SKM-1 treated with dmso at 0.1 percent for 144 hours (cell line): ENCODE data around the gene SCAMP3.
"Not testable (repeated sequence)": the region's sequence is repeated elsewhere in the genome, so short reads cannot be mapped to it uniquely, and the experiment has no call there.

ENCODE experiments used
- DNase-seq: peaks from one replicate; lab custom pipeline; 2025; ENCODE audit not compliant: unreplicated experiment; lab: John Stamatoyannopoulos, UW

The SCAMP3 gene

DNA sequence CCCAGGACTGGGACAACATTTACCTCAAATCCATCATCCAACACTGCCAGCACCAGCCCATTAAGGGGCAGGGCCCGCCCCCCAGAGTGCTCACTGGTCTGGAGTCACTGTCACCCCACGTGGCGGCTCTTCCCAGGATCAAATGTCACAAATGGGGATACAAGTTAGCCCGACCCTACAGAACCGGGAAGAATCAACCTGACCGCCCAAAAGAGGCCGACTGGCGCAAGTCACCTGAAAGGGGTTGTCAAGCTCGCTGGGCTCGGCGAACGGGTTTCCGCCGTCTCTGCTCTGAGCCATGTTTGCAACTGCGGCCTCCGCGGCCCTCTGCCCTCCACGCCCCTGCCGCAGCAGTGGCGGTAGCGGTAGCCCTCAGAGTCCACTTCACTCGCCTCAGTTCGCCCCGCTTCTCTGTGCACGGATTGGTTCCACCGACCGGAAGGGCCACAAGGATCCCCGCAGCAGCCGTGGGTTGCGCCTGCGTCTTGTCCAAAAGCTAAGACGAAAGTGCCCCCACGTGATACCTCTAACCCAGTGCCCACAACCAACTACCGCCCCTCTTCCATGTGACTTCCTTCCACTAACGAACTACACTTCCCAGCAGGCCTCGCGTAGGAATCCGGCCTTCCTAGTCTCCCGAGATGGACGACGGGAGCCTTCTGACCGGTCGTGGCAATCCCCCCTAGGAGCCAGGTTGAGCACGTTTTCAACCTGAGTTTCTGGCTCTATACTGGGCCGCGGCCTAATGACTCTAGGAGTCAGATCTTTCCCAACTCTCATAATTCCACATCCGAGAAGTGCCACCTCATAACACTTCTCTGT is at the start of gene SCAMP3:
Gene SCAMP3, minus strand, starts transcription at position 509 of the 822 bp plus-strand sequence. Its CDS starts 209 bp downstream, at position 300.
- DNase-seq: peak; percentile 100

DNA sequence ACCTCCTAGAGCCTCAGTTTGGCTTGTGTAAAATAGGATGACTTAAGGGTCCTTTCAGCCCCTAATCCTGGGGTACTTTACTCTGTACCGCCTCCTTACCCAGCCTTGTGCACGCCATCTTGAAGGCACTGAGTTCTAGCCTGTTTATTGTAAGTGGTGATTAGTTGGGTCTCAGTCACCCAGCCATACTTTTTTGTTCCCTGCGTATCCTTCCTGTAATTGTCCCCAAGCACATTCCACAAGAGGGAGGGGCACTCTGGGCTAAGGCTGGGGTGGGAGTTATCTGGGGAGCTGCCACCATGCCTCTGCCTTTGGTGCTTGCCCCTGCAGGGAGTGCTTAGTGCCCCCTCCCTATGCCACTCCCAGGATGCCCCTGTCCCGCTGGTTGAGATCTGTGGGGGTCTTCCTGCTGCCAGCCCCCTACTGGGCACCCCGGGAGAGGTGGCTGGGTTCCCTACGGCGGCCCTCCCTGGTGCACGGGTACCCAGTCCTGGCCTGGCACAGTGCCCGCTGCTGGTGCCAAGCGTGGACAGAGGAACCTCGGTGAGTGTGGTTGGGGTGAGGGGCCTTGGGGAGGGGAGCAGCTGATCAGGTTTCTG is 47.4 kb upstream of the SCAMP3 start:
- DNase-seq: no peak

DNA sequence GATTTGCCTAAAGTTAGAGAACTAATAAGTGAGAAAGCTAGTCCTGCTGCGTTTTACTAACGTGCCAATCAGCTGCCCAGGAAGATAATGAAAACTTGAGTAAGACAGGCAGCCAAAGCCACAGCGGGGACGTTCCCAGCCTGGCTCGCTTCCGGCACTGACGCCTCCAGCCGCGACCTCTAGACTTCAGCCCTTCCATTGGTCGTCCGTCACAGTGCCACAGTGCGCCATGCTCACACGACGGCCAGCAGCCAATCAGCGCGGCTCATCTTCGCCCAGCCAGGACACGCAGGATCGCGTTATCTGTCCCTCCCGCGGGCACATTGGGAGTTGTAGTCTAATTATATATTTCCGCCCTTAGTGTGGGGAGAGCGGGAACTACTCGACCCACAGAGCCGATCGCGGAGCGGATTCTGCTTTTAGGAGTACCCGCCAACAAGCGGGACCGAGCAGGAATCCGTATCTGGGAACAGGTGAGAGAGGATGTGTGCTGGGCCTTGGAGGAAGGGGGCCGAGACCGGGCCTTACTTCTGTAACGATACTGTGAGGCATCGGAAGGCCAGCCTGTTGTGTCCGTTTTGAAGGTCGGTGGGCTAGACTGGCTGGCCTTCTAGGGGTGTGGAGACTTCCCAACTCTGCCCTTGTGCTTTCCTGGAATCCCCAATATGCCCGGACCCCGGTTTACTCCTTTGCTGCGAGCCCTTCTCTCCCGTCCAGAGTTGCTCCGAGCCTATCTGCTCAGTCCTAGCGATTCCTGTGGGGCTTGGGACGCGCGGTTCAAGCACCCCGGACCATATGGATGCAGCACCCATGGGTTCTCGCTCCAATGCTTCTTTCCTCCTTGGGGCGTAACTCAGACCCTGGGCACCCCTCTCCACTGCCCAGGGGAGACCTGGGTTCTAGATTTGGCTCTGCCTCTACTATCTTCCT is 46.6 kb upstream of the SCAMP3 start, which contains the start of gene FDPS:
Gene FDPS, plus strand, starts transcription at position 374 of the 930 bp plus-strand sequence. CDS start 924 bp downstream, outside the sequence.
- peak; percentile 100 for DNase-seq

DNA sequence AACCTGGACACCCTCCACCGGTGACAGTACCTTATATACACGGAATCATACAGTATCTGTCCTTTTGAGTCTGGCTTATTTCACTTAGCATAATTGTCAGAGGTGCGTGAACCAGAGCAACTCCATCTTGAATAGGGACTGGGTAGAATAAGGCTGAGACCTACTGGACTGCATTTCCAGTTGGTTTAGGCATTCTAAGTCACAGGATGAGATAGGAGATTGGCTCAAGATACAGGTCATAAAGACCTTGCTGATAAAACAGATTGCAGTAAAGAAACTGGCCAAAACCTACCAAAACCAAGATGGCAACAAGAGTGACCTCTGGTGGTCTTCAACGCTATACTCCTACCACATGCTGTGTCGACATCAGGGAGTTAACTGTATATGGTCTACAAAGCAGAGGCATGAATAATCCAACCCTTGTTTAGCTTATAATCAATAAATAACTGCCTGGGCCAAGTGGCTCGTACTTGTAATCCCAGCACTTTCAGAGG is 45.1 kb upstream of the SCAMP3 start:
- peak; percentile 25 for DNase-seq

DNA sequence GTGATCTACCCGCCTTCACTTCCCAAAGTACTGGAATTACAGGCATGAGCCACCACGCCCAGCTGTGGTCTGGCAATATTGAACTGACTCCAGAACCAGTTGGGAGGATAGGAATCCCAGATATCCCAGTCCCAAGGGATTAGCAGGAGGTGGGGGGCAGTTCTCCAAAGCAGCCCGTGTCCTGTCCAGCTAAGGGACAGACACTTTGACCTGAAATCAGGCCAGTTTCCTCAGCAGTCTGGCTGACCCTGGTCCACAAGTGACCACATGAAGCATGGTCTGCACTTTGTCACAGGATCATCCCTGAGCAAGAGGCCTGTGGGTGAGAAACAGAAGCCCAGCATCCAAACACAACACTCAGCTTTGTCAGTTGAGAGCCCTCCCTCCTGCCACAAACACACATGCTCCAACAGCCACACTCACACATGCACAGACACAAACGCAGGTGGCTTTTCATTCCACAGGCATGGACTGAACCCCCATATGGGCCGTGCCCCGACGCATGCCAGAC is 43.8 kb upstream of the SCAMP3 start:
- no peak for DNase-seq

DNA sequence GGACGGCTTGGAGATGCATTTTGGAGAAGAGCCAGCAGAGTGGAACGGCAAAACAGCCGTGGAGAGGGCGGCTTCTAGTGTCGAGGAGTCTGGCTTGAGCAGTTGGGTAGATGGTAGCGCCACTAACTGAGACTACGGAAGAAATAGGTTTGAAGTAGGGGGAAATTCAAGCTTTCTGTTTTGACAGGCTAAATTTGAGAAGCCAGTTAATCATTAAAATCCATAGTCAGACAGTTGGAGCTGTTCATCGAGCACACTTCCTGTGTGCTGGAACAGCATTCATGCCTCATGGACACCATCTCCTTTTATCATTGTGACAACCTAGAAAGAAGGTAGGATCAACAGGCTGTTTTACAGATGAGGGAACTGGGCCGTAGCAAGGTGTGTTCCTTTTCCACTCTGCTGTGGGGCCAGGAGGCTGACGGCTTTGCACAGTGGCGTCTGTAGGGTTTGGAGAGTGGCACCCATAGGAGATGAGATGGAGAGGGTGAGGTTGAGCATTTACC is 42.5 kb upstream of the SCAMP3 start:
- DNase-seq: no peak

DNA sequence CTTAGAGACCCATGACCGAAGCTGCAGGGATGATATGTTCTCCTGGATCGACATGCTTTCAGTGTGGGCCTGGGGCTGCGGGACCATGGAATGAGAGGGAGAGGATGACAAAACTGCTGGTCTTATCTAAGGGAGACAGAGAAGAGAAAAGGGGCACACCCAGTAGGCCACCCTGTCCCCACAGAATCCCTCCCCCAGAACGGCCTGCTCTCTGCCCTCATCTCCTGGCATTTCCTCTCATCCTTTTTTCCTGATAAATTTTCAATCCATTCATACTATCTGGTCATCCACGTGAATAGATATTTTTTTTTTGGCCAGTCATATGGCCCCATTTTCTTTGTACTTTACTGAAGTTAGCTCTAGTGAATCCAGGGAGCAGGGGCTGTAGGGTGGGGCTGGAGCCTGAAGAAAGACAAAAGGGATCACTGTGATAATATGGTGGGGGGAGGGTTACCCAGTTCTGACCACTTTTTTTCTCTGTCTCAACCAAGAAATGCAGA is 39.2 kb upstream of the SCAMP3 start, which contains the start of gene PKLR:
Gene PKLR, minus strand, starts transcription at position 97 of the 500 bp plus-strand sequence. Its CDS starts 43 bp downstream, at position 54.
- DNase-seq: no peak

DNA sequence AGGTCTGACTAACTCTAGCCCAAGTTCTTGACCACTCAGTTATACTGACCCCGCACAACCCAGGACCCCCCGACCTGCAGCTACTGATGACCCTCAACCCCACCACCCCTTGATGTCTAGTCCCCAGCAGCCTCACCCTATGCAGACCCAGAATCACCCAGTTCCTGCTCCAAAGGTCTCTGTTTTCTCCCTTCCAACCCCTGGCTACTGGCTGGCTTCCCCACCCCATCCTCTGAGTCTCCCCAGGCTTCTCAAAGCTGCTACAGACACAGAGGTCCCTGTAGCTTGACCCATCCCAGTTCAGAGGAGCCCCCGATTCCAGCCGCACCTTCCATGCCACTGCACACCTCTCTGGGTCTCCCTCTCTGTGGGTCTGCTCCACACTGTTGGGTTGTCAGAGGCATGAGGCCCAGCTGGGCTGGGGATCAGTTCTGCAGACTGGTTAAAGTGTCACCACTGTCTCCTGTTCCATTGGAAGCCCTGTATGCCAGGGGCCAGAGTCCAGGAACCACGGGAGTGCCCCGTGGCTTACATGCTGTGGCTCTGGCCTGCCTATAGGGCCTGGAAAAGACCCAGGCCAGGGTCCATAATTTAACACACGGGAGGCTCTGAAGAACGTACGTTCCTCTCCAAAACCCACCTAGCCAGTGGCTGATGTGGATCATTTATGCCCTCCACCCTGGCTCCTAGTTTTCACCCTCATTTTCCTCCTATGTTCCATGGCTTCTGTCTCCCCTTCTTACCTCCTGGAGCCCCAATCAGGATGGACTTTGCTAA is 38.6 kb upstream of the SCAMP3 start:
- no peak for DNase-seq

DNA sequence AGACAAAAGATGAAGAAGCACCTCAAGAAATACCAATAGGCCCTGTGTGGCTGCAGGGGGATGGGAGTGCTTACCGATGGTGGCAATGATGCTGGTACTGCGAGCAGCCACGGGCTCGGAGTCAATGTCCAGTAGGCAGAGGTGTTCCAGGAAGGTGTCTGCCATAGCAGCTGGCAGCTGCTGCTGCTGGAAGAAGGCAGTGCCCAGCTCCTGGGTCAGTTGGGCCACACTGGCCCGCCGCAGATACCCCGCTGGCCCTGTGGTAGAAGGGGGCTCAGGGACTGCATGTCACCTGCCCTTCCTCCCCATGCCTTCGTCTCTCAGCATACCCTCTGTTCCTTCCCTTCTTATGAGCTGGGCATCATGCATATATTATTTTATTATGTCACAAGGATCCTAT is 37.9 kb upstream of the SCAMP3 start:
- no peak for DNase-seq

DNA sequence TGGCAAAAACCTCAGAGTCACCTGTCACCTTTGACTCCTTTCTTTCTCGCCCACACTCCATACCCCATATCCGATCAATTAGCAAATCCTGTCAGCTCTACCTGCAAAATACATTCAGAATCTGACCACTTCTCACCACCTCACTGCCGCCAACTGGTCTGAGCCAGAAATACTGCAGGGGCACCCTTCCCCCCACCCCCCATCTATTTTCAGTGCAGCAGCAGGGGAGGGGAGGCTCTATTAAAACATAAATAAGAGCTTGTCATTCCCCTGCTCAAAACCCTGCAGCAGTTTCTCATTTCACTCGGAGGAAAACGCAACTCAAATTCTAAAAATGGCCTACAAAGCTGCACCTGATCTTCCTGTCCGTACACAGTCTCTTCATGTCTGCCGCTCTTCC is 35.2 kb upstream of the SCAMP3 start:
- DNase-seq: no peak

DNA sequence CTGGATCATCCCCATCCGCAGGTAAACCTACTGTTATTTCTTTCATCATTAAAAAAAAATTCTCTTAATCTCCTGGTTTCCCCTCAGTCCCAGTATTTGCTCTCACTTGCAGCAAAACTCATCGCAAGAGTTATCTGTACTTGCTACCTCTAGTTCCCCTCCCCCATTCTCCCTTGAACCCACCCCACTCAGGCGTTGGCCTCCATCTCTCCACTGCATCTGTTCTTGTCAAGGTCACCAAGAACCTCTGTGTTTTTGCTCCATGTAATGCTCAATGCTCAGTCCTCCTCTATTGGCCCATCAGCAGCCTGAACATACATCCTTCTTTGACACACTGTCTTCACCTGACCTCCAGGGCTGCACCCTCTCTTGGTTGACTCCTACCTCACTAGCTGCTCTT is 34.5 kb upstream of the SCAMP3 start:
- DNase-seq: no peak

DNA sequence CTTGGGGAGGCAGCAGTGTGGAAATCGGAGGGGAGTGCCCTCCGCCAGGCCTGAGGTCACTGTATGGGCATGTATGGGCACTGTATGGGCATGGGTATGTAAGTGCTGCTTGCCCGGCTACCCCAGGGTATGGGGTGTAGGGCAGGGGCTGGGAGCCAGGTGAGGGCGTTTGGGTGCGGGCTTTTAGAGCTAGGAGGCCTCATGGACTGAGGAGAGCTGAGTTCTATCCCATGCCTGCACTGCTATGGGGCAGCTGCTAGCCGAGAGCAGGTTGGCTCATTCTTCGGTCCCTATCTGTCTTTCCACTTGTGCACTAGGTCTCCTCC is 33.7 kb upstream of the SCAMP3 start:
- no peak for DNase-seq

DNA sequence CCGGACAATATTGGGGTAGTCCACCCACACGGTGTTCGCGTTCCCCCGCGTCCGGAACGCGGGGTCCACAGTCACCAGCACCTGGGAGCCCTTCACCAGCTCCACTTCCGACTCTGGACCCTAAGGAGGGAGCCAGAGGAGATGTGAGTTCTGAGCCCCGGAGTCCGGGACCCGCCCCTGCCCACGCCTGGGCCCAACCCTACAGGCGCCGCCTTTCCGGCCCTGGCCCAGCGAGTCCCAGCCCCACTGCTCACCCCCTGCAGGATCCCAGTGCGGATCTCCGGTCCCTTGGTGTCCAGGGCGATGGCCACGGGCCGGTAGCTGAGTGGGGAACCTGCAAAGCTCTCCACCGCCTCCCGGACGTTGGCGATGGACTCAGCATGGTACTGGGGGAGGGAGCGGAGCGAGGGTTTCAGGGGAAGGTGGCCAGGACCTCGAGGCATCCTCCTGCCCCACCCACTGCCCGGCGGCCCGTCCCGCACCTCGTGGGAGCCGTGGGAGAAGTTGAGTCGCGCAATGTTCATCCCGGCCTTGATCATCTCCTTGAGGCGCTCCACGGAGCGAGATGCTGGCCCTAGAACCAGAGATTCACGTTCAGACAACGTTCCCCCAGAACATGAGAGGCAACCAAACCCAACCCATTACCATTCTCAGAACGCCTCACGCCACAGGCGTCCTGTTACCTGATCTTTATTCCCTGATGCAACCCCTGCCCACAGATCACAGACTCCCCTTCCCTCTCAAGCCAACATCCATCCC is 33.2 kb upstream of the SCAMP3 start:
- DNase-seq: no peak

DNA sequence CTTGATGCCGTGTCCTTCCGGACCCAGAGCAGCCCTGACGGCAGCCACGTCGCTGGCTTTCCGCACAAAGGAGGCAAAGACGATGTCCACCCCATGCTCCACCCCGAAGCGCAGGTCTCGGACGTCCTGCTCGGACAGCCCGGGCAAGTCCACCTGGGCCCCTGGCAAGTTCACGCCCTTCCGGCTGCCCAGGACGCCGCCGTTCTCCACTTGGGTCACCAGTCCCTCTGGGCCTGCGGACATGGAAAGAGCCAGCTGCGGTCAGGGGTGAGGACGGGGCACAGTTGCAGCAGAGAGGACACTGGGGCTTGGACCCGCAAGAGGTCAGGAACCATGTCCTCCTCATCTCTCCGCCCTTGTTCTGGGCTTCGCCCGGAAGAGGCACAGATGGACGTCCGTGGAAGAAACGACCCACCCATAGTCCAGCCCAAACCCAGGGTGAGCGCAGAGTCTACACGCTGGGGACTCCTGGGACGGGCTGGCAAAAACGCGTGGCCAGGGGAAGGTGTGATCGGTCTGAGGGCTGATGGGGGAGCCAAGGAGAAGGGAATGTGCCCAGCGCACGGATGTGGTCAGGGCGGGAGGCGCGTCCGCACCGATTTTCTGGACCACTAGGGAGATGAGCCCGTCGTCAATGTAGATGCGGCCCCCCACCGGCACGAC is 32.5 kb upstream of the SCAMP3 start:
- DNase-seq: no peak

DNA sequence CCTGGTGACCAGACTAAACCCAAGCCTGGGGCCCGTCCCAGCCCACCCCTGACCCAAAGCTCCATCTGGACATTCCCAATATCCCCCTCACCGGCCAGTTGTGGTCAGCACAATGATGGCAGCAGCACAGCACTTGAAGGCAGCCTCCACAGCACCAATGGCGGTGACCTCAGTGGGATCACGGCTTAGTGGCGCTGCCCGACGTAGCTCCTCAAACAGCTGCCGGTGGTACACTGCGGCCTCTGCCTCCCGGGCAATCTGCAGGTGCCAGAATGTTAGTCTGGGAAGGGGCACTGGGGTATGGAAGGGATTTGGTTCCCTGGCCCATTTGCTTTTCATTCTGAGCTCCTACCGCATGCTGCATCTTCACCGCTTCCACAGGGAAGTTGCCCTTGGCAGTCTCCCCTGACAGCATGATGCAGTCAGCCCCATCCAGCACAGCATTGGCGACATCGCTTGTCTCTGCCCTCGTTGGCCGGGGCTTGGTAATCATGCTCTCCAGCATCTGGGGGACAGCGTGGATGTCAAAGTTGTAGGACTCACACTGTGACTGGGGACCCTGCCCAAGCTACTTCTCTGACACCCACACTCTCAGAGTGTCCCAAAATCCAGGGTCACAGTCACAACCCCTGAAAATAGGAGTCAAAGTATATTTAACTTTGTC is 31.1 kb upstream of the SCAMP3 start:
- no peak for DNase-seq

DNA sequence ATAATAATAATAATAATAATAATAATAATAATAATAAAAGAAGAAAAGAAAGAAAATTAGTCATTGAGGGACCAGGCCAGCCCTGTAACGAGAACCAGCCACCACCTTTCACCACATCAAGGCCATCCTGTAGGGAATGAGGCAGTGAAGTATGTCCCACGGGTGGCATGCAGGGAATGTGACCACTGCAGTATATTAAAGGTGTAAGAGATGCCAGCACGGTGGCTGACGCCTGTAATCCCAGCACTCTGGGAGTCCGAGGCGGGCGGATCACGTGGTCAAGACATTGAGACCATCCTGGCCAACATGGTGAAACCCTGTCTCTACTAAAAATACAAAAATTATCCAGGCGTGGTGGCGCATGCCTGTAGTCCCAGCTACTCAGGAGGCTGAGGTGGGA is 28.8 kb upstream of the SCAMP3 start:
- DNase-seq: not testable (repeated sequence)

DNA sequence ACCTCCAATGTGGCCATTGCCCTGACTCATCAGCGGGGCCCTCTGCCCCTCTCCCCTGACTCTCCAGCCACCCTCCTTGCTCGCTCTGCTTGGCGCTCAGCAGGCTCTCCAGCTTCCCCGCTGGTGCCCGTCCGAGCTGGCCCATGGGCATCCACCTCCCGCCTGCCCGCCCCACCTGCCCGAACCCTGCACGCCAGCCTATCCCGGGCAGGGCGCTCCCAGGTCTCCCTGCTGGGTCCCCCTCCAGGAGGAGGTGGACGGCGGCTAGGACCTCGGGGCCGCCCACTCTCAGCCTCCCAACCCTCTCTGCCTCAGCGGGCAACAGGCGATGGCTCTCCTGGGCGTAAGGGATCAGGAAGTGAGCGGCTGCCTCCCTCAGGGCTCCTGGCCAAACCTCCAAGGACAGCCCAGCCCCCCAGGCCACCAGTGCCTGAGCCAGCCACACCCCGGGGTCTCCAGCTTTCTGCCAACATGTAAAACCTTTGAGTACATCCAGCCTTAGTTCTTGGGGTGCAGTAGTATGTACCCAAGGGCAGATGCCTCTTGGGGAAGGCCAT is 25.9 kb upstream of the SCAMP3 start:
- DNase-seq: no peak

DNA sequence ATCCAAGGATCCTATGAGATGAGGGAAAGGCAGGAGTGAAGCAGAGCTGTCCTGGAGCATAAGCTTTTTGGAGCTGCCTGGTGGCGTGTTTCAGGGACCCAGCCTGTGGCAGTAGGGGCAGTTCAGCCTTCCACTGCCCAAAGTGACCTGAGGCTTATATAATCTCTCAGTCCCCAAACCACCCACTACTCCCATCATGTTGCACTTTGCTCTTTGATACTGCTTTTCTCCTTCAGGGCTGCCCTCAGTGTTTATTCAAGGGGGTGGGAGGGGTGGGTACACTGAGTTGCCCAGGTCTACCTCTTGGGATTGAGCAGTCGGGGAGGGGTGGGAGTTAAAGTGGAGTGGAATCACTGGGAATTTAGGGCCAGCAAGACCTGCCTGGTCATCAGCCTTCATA is 24.4 kb upstream of the SCAMP3 start:
- no peak for DNase-seq
